ENCODE measurements around the gene SYNGAP1. TPM values are rescaled to one million over a fixed set of nuclear protein-coding genes. Genes with fewer than 3 reads are reported as not detected.

The SYNGAP1 gene
- total and polyA plus RNA-seq, 2 of the 8 experiments (the other 6 are each of a cell fraction or from before 2014, with no cell fraction given), result 31.0 to 101 TPM

DNA sequence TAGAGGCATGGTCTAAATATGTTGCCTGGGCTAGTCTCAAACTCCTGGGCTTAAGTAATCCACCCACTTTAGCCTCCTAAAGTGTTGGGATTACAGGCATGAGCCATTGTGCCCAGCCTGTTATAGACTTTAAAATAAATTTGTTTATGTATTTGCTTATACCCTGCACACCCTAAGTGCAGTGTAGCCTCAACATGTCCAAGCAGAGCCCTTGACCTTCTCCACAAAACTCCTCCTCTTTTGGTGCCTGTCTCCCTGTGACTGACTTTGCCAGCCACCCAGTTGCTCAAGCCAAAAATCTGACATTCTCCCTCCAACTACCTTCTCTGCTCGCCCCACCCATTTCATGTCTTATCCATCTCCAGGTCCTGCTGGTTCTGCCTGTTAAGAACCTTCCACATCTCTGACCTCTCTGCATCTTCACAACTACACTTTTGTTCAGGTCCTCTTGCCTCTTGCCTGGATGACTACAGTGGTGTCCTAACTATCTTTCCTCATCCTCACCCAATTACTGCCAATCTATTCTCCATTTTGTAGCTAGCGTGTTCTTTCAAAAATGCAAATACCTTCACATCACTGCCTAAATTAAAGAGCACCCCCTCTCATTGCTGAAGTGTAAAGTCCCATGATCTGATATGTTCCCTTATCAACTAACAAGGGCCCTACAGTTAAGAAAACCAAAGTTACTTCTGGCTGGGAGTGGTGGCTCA, 39.4 kb upstream of the SYNGAP1 start (continued):
- TF ChIP-seq BRCA1 (IDR thresholded peaks at IDR 0.05; ENCODE audit: low read depth, low read length) (no peak), EP300 (IDR thresholded peaks at IDR 0.05; ENCODE audit: borderline replicate concordance in 1 of 2, low read depth in 2 of 2, low read length in 2 of 2) (no peak), HDAC6 (IDR thresholded peaks at IDR 0.05; ENCODE audit: low read depth, low read length) (no peak), POLR2A (IDR thresholded peaks at IDR 0.05; ENCODE audit: control extremely low read depth in 1 of 2, low read depth in 2 of 2, low read length in 2 of 2) (no peak), EZH2 (IDR thresholded peaks at IDR 0.05; ENCODE audit: low read depth, low read length, severe bottlenecking) (no peak), KDM1A (IDR thresholded peaks at IDR 0.05; ENCODE audit: borderline replicate concordance, low read length) (no peak), CEBPB (IDR thresholded peaks at IDR 0.05; ENCODE audit: low read depth, low read length) (no peak), CHD1 (IDR thresholded peaks at IDR 0.05; ENCODE audit: low read depth, low read length) (no peak), KDM4A (IDR thresholded peaks at IDR 0.05; ENCODE audit: low read depth, low read length, severe bottlenecking) (no peak)
